NCI-H82 (cell line): ENCODE results near the gene HS1BP3.

ENCODE experiments used
- DNase-seq: peaks from one replicate; lab custom pipeline; 2025; lab: John Stamatoyannopoulos, UW

HS1BP3 gene

GRCh38 chr2:20629581-20630171, 21.2 kb downstream of the HS1BP3 start:
- DNase-seq = no peak

GRCh38 chr2:20629181-20629580, 21.7 kb downstream of the HS1BP3 start:
- DNase-seq = peak; percentile 24

- no peak for DNase-seq
These were observed 23.1 kb downstream of the HS1BP3 start for GRCh38 chr2:20627712-20628380.

GRCh38 chr2:20626698-20627513, 24.0 kb downstream of the HS1BP3 start:
- DNase-seq = no peak

- no peak for DNase-seq
These were observed 24.6 kb downstream of the HS1BP3 start for GRCh38 chr2:20626392-20626697.

GRCh38 chr2:20625491-20626391, 25.2 kb downstream of the HS1BP3 start:
- no peak for DNase-seq

- no peak for DNase-seq
These were observed 25.9 kb downstream of the HS1BP3 start for GRCh38 chr2:20624884-20625485.

- DNase-seq = no peak
These were observed 26.6 kb downstream of the HS1BP3 start for GRCh38 chr2:20624156-20624883.

GRCh38 chr2:20623741-20624155, 27.1 kb downstream of the HS1BP3 start:
- DNase-seq = no peak

GRCh38 chr2:20623241-20623640, 27.7 kb downstream of the HS1BP3 start:
- DNase-seq = peak; percentile 41

- peak; percentile 94 for DNase-seq
These were observed 28.2 kb downstream of the HS1BP3 start for GRCh38 chr2:20622731-20623130.

- no peak for DNase-seq
These were observed 28.6 kb downstream of the HS1BP3 start for GRCh38 chr2:20622296-20622686.

GRCh38 chr2:20621366-20622295, 29.3 kb downstream of the HS1BP3 start:
- DNase-seq = peak; percentile 80

GRCh38 chr2:20620696-20621365, 30.1 kb downstream of the HS1BP3 start:
- DNase-seq = no peak

GRCh38 chr2:20620271-20620681, 30.6 kb downstream of the HS1BP3 start:
- no peak for DNase-seq

GRCh38 chr2:20619624-20620024, 31.3 kb downstream of the HS1BP3 start:
- no peak for DNase-seq

GRCh38 chr2:20618886-20619521, 31.9 kb downstream of the HS1BP3 start:
- no peak for DNase-seq

- no peak for DNase-seq
These were observed 32.4 kb downstream of the HS1BP3 start for GRCh38 chr2:20618468-20618885.
